Hepatocyte (in vitro differentiated cells): Measurements from ENCODE around the gene MACROD2. TPM values are rescaled to one million over a fixed set of nuclear protein-coding genes. Genes with fewer than 3 reads are reported as not detected.

Source experiments
- DNase-seq: peaks from one replicate; pipeline ENCODE4 v3.0.0-alpha.2; 2016; ENCODE audit warnings: low spot score
- H2AFZ ChIP-seq: fragments of 200-600 bp; sonication (generic); 2 replicates; pipeline ENCODE4 v1.6.0; 2016; ENCODE audit warnings: antibody characterized with exemption, mild to moderate bottlenecking
- H3K27ac ChIP-seq: fragments of 200-600 bp; sonication (generic); 2 replicates; pipeline ENCODE4 v1.5.1; 2016; ENCODE audit warnings: mild to moderate bottlenecking
- H3K27me3 ChIP-seq: fragments of 200-600 bp; sonication (generic); 2 replicates; pipeline ENCODE4 v1.6.1; 2016
- H3K36me3 ChIP-seq: fragments of 200-600 bp; sonication (generic); replicated peaks from 2 replicates; pipeline ENCODE4 v1.5.1; 2016; ENCODE audit warnings: low read depth; ENCODE audit not compliant: insufficient read depth
- H3K4me1 ChIP-seq: fragments of 200-600 bp; sonication (generic); 2 replicates; pipeline ENCODE4 v1.5.1; 2016; ENCODE audit warnings: mild to moderate bottlenecking, moderate library complexity; ENCODE audit not compliant: insufficient read depth
- H3K4me2 ChIP-seq: fragments of 200-600 bp; sonication (generic); 2 replicates; pipeline ENCODE4 v1.6.0; 2016
- H3K4me3 ChIP-seq: fragments of 200-600 bp; sonication (generic); 2 replicates; pipeline ENCODE4 v1.5.1; 2016; ENCODE audit warnings: mild to moderate bottlenecking
- H3K79me2 ChIP-seq: fragments of 200-600 bp; sonication (generic); 2 replicates; pipeline ENCODE4 v1.6.0; 2017; ENCODE audit warnings: mild to moderate bottlenecking
- H3K9me2 ChIP-seq: fragments of 200-600 bp; sonication (generic); replicated peaks from 2 replicates; pipeline ENCODE4 v1.6.0; 2017; ENCODE audit warnings: mild to moderate bottlenecking; ENCODE audit not compliant: insufficient read depth
- H3K9me3 ChIP-seq: fragments of 200-600 bp; sonication (generic); 2 replicates; pipeline ENCODE4 v1.5.1; 2016; ENCODE audit warnings: low read depth, mild to moderate bottlenecking
- H4K20me1 ChIP-seq: fragments of 200-600 bp; sonication (generic); 2 replicates; pipeline ENCODE4 v1.6.0; 2016; ENCODE audit warnings: mild to moderate bottlenecking; ENCODE audit not compliant: insufficient read depth, poor library complexity, severe bottlenecking
- EZH2 ChIP-seq: fragments of 200-600 bp; sonication (generic); IDR thresholded peaks from 2 replicates; pipeline ENCODE4 v1.6.1; 2016; ENCODE audit warnings: antibody characterized with exemption, mild to moderate bottlenecking, borderline replicate concordance
- EZH2phosphoT487 ChIP-seq: fragments of 200-600 bp; sonication (generic); IDR thresholded peaks from one replicate; pipeline ENCODE4 v1.6.1; 2018; ENCODE audit warnings: antibody characterized with exemption, mild to moderate bottlenecking, low read depth, moderate library complexity; ENCODE audit not compliant: unreplicated experiment, severe bottlenecking
- WGBS: methylation state at CpG from one replicate; pipeline ENCODE4 v1.1.6; 2016; ENCODE audit warnings: low lambda C conversion rate; ENCODE audit errors: missing lambda C conversion rate; 5-methylcytosine and 5-hydroxymethylcytosine counted together
- polyA plus RNA-seq: library from polyadenylated mRNA; unstranded; fragments of >200 nt; fragmentation: Nextera tagmentation; extraction: Ambion mirVana; gene quantifications from 2 replicates; pipeline ENCODE4 v1.2.1, GENCODE V29; 2016
- total RNA-seq: library from RNA; depleted of rRNA; stranded (reverse); fragments of >200 nt; gene quantifications from 2 replicates; pipeline ENCODE4 v1.2.3, GENCODE V29; 2014
- TF ChIP-seq, protein P1 (sequence below): fragments of 200-600 bp; sonication (generic); IDR thresholded peaks from 2 replicates; pipeline ENCODE4 v1.5.1; 2016; ENCODE audit warnings: antibody characterized with exemption, mild to moderate bottlenecking; ENCODE audit not compliant: poor library complexity

The MACROD2 gene
- total and polyA plus RNA-seq, 2 experiments from 2014 or later = 2.4 to 3.1 TPM

GRCh38 chr20:15949391-15949790 is 1954.1 kb downstream of the MACROD2 start:
- H3K79me2 ChIP-seq = no peaks in the 10 kb centered on the region
- no peak for DNase-seq
- no peaks in the 10 kb centered on the region for H3K4me1 ChIP-seq
- no peak overlapping the region for H2AFZ ChIP-seq
- no peaks in the 10 kb centered on the region for H3K9me3 ChIP-seq
- no peak overlapping the region for H3K4me2 ChIP-seq
- no peaks in the 10 kb centered on the region for H3K9me2 ChIP-seq
- no peak overlapping the region for H3K4me3 ChIP-seq
- TF ChIP-seq, protein P1, sequence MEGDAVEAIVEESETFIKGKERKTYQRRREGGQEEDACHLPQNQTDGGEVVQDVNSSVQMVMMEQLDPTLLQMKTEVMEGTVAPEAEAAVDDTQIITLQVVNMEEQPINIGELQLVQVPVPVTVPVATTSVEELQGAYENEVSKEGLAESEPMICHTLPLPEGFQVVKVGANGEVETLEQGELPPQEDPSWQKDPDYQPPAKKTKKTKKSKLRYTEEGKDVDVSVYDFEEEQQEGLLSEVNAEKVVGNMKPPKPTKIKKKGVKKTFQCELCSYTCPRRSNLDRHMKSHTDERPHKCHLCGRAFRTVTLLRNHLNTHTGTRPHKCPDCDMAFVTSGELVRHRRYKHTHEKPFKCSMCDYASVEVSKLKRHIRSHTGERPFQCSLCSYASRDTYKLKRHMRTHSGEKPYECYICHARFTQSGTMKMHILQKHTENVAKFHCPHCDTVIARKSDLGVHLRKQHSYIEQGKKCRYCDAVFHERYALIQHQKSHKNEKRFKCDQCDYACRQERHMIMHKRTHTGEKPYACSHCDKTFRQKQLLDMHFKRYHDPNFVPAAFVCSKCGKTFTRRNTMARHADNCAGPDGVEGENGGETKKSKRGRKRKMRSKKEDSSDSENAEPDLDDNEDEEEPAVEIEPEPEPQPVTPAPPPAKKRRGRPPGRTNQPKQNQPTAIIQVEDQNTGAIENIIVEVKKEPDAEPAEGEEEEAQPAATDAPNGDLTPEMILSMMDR = no peak
- TF ChIP-seq EZH2 = no peak
- no peak for TF ChIP-seq EZH2phosphoT487
- H3K27ac ChIP-seq = no peak overlapping the region
- H3K36me3 ChIP-seq = no peaks in the 10 kb centered on the region
- H4K20me1 ChIP-seq = no peaks in the 10 kb centered on the region
- no peaks in the 10 kb centered on the region for H3K27me3 ChIP-seq
- 92% methylated on average over 3 of the region's 3 CpGs for WGBS

DNA sequence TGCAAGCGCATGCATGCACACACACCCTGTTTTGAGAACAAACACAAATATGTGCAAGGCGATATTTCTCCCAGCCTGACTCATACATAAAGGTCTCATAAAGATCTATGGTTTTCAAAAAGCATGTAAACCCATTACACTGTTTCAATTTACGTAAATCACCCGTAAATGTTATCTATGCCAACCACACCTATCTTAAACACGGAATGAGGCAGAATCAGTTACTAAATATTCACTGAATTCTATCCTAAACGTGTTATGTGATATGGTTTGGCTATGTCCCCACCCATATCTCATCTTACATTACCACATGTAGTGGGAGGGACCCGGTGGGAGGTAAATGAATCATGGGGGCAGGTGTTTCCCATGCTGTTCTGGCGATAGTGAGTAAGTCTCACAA is 1956.3 kb downstream of the MACROD2 start:
- Histone ChIP-seq H3K9me2 (no peaks in the 10 kb centered on the region), H3K4me2 (no peak overlapping the region), H3K36me3 (no peaks in the 10 kb centered on the region), H2AFZ (no peak overlapping the region), H3K4me3 (no peak overlapping the region), H3K27me3 (no peaks in the 10 kb centered on the region), H3K9me3 (no peaks in the 10 kb centered on the region), H3K79me2 (no peaks in the 10 kb centered on the region), H4K20me1 (no peaks in the 10 kb centered on the region), H3K4me1 (no peaks in the 10 kb centered on the region), H3K27ac (no peak overlapping the region)
- TF ChIP-seq, protein P1 = no peak
- TF ChIP-seq EZH2 = no peak
- TF ChIP-seq EZH2phosphoT487 = no peak
- DNase-seq = no peak
- whole genome bisulfite sequencing = 85% methylated on average over 8 of the region's 8 CpGs

DNA sequence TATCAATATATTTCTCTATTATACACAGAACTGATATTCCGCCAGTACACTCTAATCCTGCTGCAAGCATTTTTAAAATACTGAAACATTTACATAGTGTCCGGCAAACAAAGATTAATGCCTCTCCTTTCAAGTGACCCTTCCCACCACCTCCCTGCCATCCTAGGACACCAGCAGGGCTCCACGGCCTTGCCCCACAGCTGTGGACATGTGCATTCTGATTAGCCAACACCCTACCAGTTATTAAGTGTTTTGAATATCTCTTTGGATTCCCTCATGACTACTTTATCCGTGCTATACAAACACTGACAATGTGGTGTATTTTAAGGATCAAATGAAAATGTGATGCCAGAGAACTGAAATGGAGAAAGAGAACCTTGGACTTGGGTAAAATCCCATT is 1962.8 kb downstream of the MACROD2 start:
- Histone ChIP-seq H3K9me2 (no peaks in the 10 kb centered on the region), H3K4me3 (no peak overlapping the region), H3K36me3 (no peaks in the 10 kb centered on the region), H3K27me3 (no peaks in the 10 kb centered on the region), H3K9me3 (no peaks in the 10 kb centered on the region), H4K20me1 (no peaks in the 10 kb centered on the region), H3K79me2 (no peaks in the 10 kb centered on the region), H3K27ac (no peak overlapping the region), H2AFZ (no peak overlapping the region), H3K4me2 (no peak overlapping the region), H3K4me1 (no peaks in the 10 kb centered on the region)
- WGBS = 90% methylated on average over 4 of the region's 4 CpGs
- no peak for DNase-seq
- no peak for TF ChIP-seq EZH2phosphoT487
- no peak for TF ChIP-seq EZH2
- TF ChIP-seq, protein P1 = no peak

GRCh38 chr20:15965165-15965564 is 1969.8 kb downstream of the MACROD2 start:
- Histone ChIP-seq H3K9me3 (no peaks in the 10 kb centered on the region), H3K4me2 (no peak overlapping the region), H3K36me3 (no peaks in the 10 kb centered on the region), H4K20me1 (no peaks in the 10 kb centered on the region), H3K27me3 (no peaks in the 10 kb centered on the region), H3K9me2 (no peaks in the 10 kb centered on the region), H3K27ac (no peak overlapping the region), H3K4me1 (no peaks in the 10 kb centered on the region), H3K4me3 (no peak overlapping the region), H2AFZ (no peak overlapping the region), H3K79me2 (no peaks in the 10 kb centered on the region)
- WGBS = 91% methylated on average over 4 of the region's 4 CpGs
- DNase-seq = no peak
- no peak for TF ChIP-seq EZH2
